DND-41 (cell line): ENCODE results near the gene SERPINA5.

Source experiments
- ATAC-seq: fragments of 200-7000 bp; cut with Tn5 transposase; 3 replicates; pipeline ENCODE4 v1.9.1; 2021; ENCODE audit warnings: low read depth; ENCODE audit not compliant: insufficient read depth
- DNase-seq: peaks from one replicate; pipeline ENCODE4 v3.0.0-alpha.2; 2020
- H2AFZ ChIP-seq: 2 replicates; pipeline ENCODE4 v1.6.0; 2012; ENCODE audit warnings: low read depth, low read length
- H3K27ac ChIP-seq: 2 replicates; pipeline ENCODE4 v1.5.1; 2012; ENCODE audit warnings: low read length, inconsistent platforms
- H3K27me3 ChIP-seq: fragments of 200-600 bp; sonication (generic); 2 replicates; pipeline ENCODE4 v1.6.0; 2012; ENCODE audit warnings: low read length, mild to moderate bottlenecking, inconsistent platforms; ENCODE audit not compliant: insufficient read depth, poor library complexity
- H3K36me3 ChIP-seq: 2 replicates; pipeline ENCODE4 v1.5.1; 2012; ENCODE audit warnings: low read length, inconsistent platforms; ENCODE audit not compliant: insufficient read depth
- H3K4me1 ChIP-seq: 2 replicates; pipeline ENCODE4 v1.5.1; 2012; ENCODE audit warnings: mild to moderate bottlenecking, low read length; ENCODE audit not compliant: insufficient read depth
- H3K4me2 ChIP-seq: 2 replicates; pipeline ENCODE4 v1.6.0; 2012; ENCODE audit warnings: mild to moderate bottlenecking, moderate library complexity, low read length, inconsistent platforms; ENCODE audit not compliant: insufficient read depth
- H3K4me3 ChIP-seq, 2 experiments: fragments of 200-600 bp in 1 of 2; shearing (Covaris generic) in 1 of 2; 2 replicates each; pipeline ENCODE4 v1.5.1; 2012 to 2016; ENCODE audit warnings: inconsistent platforms in 2 of 2, low read length in 2 of 2, mild to moderate bottlenecking in 2 of 2, low read depth in 1 of 2, moderate library complexity in 1 of 2
- H3K79me2 ChIP-seq: 2 replicates; pipeline ENCODE4 v1.6.0; 2012; ENCODE audit warnings: low read length, inconsistent platforms; ENCODE audit not compliant: insufficient read depth
- H3K9ac ChIP-seq: 2 replicates; pipeline ENCODE4 v1.6.0; 2012; ENCODE audit warnings: low read depth, mild to moderate bottlenecking, inconsistent platforms, low read length, moderate library complexity
- H3K9me3 ChIP-seq: 2 replicates; pipeline ENCODE4 v1.5.1; 2012; ENCODE audit warnings: low read length, moderate library complexity, mild to moderate bottlenecking, inconsistent platforms; ENCODE audit not compliant: insufficient read depth, severe bottlenecking
- H4K20me1 ChIP-seq: 2 replicates; pipeline ENCODE4 v1.6.0; 2012; ENCODE audit warnings: low read length; ENCODE audit not compliant: insufficient read depth
- CTCF ChIP-seq: IDR thresholded peaks from 2 replicates; pipeline ENCODE4 v1.5.1; 2012; ENCODE audit warnings: borderline replicate concordance, low read length, moderate library complexity, mild to moderate bottlenecking; ENCODE audit not compliant: poor library complexity, severe bottlenecking; ENCODE audit errors: extremely low read depth
- EZH2 ChIP-seq: IDR thresholded peaks from 3 replicates; pipeline ENCODE4 v1.6.1; 2012; ENCODE audit warnings: borderline replicate concordance, low read depth, mild to moderate bottlenecking, moderate library complexity, low read length, inconsistent platforms; ENCODE audit not compliant: severe bottlenecking

The SERPINA5 gene

GRCh38 chr14:94571395-94571794 is 9.8 kb upstream of the SERPINA5 start:
- TF ChIP-seq EZH2 (no peak), CTCF (no peak)

GRCh38 chr14:94571950-94572349 is 9.3 kb upstream of the SERPINA5 start:
- no peak for TF ChIP-seq EZH2
- TF ChIP-seq CTCF = no peak
- Histone ChIP-seq H2AFZ (no peak overlapping the region), H3K4me2 (no peak overlapping the region), H3K9ac (no peak overlapping the region), H3K9me3 (no peaks in the 10 kb centered on the region), H3K4me1 (no peaks in the 10 kb centered on the region), H4K20me1 (no peaks in the 10 kb centered on the region), H3K27me3 (no peaks in the 10 kb centered on the region), H3K79me2 (no peaks in the 10 kb centered on the region), H3K27ac (no peak overlapping the region), H3K36me3 (no peaks in the 10 kb centered on the region), H3K4me3 (no peak overlapping the region)
- ATAC-seq (no peak), DNase-seq (no peak)

More at GRCh38 chr14:94571395-94571794, 9.8 kb upstream of the SERPINA5 start:
- DNase-seq (no peak), ATAC-seq (no peak)
- no peak overlapping the region for H3K9ac ChIP-seq
- no peak overlapping the region for H3K4me3 ChIP-seq
- H3K27me3 ChIP-seq = no peaks in the 10 kb centered on the region
- H4K20me1 ChIP-seq = no peaks in the 10 kb centered on the region
- no peaks in the 10 kb centered on the region for H3K36me3 ChIP-seq
- H3K4me1 ChIP-seq = no peaks in the 10 kb centered on the region
- no peaks in the 10 kb centered on the region for H3K79me2 ChIP-seq
- no peak overlapping the region for H2AFZ ChIP-seq
- H3K9me3 ChIP-seq = no peaks in the 10 kb centered on the region
- no peak overlapping the region for H3K4me2 ChIP-seq
- no peak overlapping the region for H3K27ac ChIP-seq

- ATAC-seq = no peak
- Histone ChIP-seq H4K20me1 (no peaks in the 10 kb centered on the region), H3K79me2 (no peaks in the 10 kb centered on the region), H3K4me3 (no peak overlapping the region), H3K27ac (no peak overlapping the region), H3K4me2 (no peak overlapping the region), H3K36me3 (no peaks in the 10 kb centered on the region), H3K4me1 (no peaks in the 10 kb centered on the region), H3K27me3 (no peaks in the 10 kb centered on the region), H3K9me3 (no peaks in the 10 kb centered on the region), H3K9ac (no peak overlapping the region), H2AFZ (no peak overlapping the region)
- no peak for DNase-seq
- TF ChIP-seq CTCF = no peak
- TF ChIP-seq EZH2 = no peak
Measured at GRCh38 chr14:94572637-94573303, 8.5 kb upstream of the SERPINA5 start.
